HCT116 (cell line): ENCODE data around the gene FIBCD1. TPM values are rescaled to one million over a fixed set of nuclear protein-coding genes. Genes with fewer than 3 reads are reported as not detected.

Experiments
- ATAC-seq: fragments of 200-7000 bp; cut with Tn5 transposase; 2 replicates; pipeline ENCODE4 v1.9.1; 2020; ENCODE audit warnings: mild to moderate bottlenecking, moderate library complexity
- BruUV-seq: library from RNA; stranded (reverse); fragments of 400-500 nt; replicated peaks from 2 replicates; lab custom pipeline; 2021; lab: Mats Ljungman, UMichigan
- CTCF ChIA-PET: fragments of 300-600 bp; sonication (Branson Sonifier 250); formaldehyde crosslinking; loops from one replicate; lab custom pipeline; 2021; ENCODE audit warnings: antibody characterized with exemption; lab: Charles Lee
- POLR2A ChIA-PET: fragments of 300-600, 350-600 bp; sonication (Branson Sonifier 250); formaldehyde crosslinking; loops from one replicate; lab custom pipeline; 2021; ENCODE audit warnings: antibody characterized with exemption; lab: Charles Lee
- RAD21 ChIA-PET, 2 experiments: fragments of 300-600 bp; sonication (Branson Sonifier 250); formaldehyde crosslinking; loops; one replicate each; lab custom pipeline; 2023; ENCODE audit warnings: low total read pairs in 2 of 2; ENCODE audit not compliant: uncharacterized antibody in 2 of 2, unreplicated experiment in 2 of 2, low non-redundant PET in 1 of 2; lab: Charles Lee
- DNase-seq: peaks from one replicate; pipeline ENCODE4 v3.0.0-alpha.2; 2010; ENCODE audit warnings: low read depth, low spot score
- H2AFZ ChIP-seq: fragments of 200-600 bp; shearing (Covaris generic), sonication (generic); 2 replicates; pipeline ENCODE4 v1.6.1; 2017; ENCODE audit warnings: low read depth, mixed run types, mixed read lengths, antibody characterized with exemption, low read length; ENCODE audit not compliant: poor library complexity, severe bottlenecking
- H3K27ac ChIP-seq: 2 replicates; pipeline ENCODE4 v1.5.1; 2012; ENCODE audit warnings: low read depth, low read length
- H3K27me3 ChIP-seq: fragments of 200-600 bp; sonication (generic); 2 replicates; pipeline ENCODE4 v1.6.1; 2016; ENCODE audit warnings: mixed run types, low read length, mixed read lengths; ENCODE audit not compliant: insufficient read depth
- H3K36me3 ChIP-seq, 2 experiments: fragments of 200-500 bp in 1 of 2; fragments of 200-600 bp in 1 of 2; sonication (Bioruptor generic) in 1 of 2; sonication (generic) in 1 of 2; 2 replicates each; pipeline versions ENCODE4 v1.5.1 to v1.6.1; 2014 to 2016; ENCODE audit warnings: low read length in 2 of 2, inconsistent platforms in 1 of 2, mixed read lengths in 1 of 2, mixed run types in 1 of 2; ENCODE audit not compliant: insufficient read depth in 2 of 2, control insufficient read depth in 1 of 2
- H3K4me1 ChIP-seq, 2 experiments: fragments of 200-600 bp in 1 of 2; sonication (generic) in 1 of 2; 2 replicates each; pipeline versions ENCODE4 v1.5.1 to v1.6.1; 2012 to 2017; ENCODE audit warnings: low read length in 2 of 2, inconsistent platforms in 1 of 2, mild to moderate bottlenecking in 1 of 2, mixed read lengths in 1 of 2, mixed run types in 1 of 2, moderate library complexity in 1 of 2; ENCODE audit not compliant: insufficient read depth in 2 of 2, control insufficient read depth in 1 of 2
- H3K4me2 ChIP-seq: fragments of 200-600 bp; sonication (generic); 2 replicates; pipeline ENCODE4 v1.6.1; 2017; ENCODE audit warnings: mixed run types, low read length, mixed read lengths
- H3K4me3 ChIP-seq, 2 experiments: fragments of 200-600 bp in 1 of 2; sonication (generic) in 1 of 2; replicated peaks in 1 of 2; 2 replicates each; pipeline ENCODE4 v1.5.1; 2011 to 2016; ENCODE audit warnings: low read length in 2 of 2, control low read depth in 1 of 2, low read depth in 1 of 2, mild to moderate bottlenecking in 1 of 2, mixed read lengths in 1 of 2, mixed run types in 1 of 2
- H3K79me2 ChIP-seq: fragments of 200-600 bp; sonication (generic); 2 replicates; pipeline ENCODE4 v1.6.1; 2017; ENCODE audit warnings: mild to moderate bottlenecking, mixed run types, low read length, moderate library complexity, mixed read lengths; ENCODE audit not compliant: insufficient read depth
- H3K9ac ChIP-seq: fragments of 200-600 bp; sonication (generic); 2 replicates; pipeline ENCODE4 v1.6.1; 2016; ENCODE audit warnings: low read length, mixed read lengths
- H3K9me2 ChIP-seq: fragments of 200-600 bp; sonication (generic), shearing (Covaris generic); 2 replicates; pipeline ENCODE4 v1.6.1; 2017; ENCODE audit warnings: mixed run types, mild to moderate bottlenecking, moderate library complexity; ENCODE audit not compliant: insufficient read depth
- H3K9me3 ChIP-seq, 2 experiments: fragments of 200-500 bp in 1 of 2; fragments of 200-600 bp in 1 of 2; sonication (Bioruptor generic) in 1 of 2; sonication (generic) in 1 of 2; 2 replicates each; pipeline ENCODE4 v1.6.1; 2014 to 2017; ENCODE audit warnings: low read length in 2 of 2, mixed read lengths in 2 of 2, inconsistent platforms in 1 of 2, low read depth in 1 of 2, mild to moderate bottlenecking in 1 of 2, mixed run types in 1 of 2, moderate library complexity in 1 of 2; ENCODE audit not compliant: control insufficient read depth in 1 of 2, insufficient read depth in 1 of 2
- H4K20me1 ChIP-seq: fragments of 200-600 bp; sonication (generic), shearing (Covaris generic); 2 replicates; pipeline ENCODE4 v1.6.1; 2017; ENCODE audit warnings: mixed run types, mild to moderate bottlenecking, moderate library complexity; ENCODE audit not compliant: insufficient read depth
- CBX3 ChIP-seq: IDR thresholded peaks from 2 replicates; pipeline ENCODE4 v1.6.1; 2012; ENCODE audit warnings: low read depth
- EGR1 ChIP-seq: IDR thresholded peaks from 2 replicates; pipeline ENCODE4 v1.6.1; 2012; ENCODE audit warnings: low read depth
- ELF1 ChIP-seq: IDR thresholded peaks from 2 replicates; pipeline ENCODE4 v1.6.1; 2012; ENCODE audit warnings: low read depth, borderline replicate concordance
- FOSL1 ChIP-seq: IDR thresholded peaks from 2 replicates; pipeline ENCODE4 v1.6.1; 2012; ENCODE audit warnings: low read depth
- POLR2AphosphoS5 ChIP-seq: IDR thresholded peaks from 2 replicates; pipeline ENCODE4 v1.6.1; 2011; ENCODE audit warnings: mild to moderate bottlenecking, low read depth, low read length, moderate library complexity
- SIN3A ChIP-seq: IDR thresholded peaks from 2 replicates; pipeline ENCODE4 v1.6.1; 2012; ENCODE audit warnings: low read depth
- SP1 ChIP-seq: IDR thresholded peaks from 2 replicates; pipeline ENCODE4 v1.6.1; 2012; ENCODE audit warnings: low read depth
- YY1 ChIP-seq: IDR thresholded peaks from 2 replicates; pipeline ENCODE4 v1.6.1; 2011; ENCODE audit warnings: low read length, low read depth, moderate library complexity, mild to moderate bottlenecking; ENCODE audit not compliant: insufficient replicate concordance; ENCODE audit errors: extremely low read depth
- intact Hi-C: fragments of 100-400 bp; cut with micrococcal nuclease; formaldehyde crosslinking; loops from 2 replicates; pipeline ENCODE4 v1.10.0; 2022
- total RNA-seq: library from RNA; stranded (reverse); gene quantifications from one replicate; pipeline ENCODE4 v1.2.1, GENCODE V29; 2021; ENCODE audit not compliant: unreplicated experiment
- TF ChIP-seq, protein P1 (sequence below): IDR thresholded peaks from 2 replicates; pipeline ENCODE4 v1.6.1; 2012
- TF ChIP-seq, protein P2 (sequence below): IDR thresholded peaks from 2 replicates; pipeline ENCODE4 v1.6.1; 2011; ENCODE audit warnings: mild to moderate bottlenecking, low read length, moderate library complexity; ENCODE audit not compliant: insufficient replicate concordance; ENCODE audit errors: extremely low read depth

Gene FIBCD1
- total RNA-seq, 1 experiment from 2014 or later, result 26.1 TPM

DNA sequence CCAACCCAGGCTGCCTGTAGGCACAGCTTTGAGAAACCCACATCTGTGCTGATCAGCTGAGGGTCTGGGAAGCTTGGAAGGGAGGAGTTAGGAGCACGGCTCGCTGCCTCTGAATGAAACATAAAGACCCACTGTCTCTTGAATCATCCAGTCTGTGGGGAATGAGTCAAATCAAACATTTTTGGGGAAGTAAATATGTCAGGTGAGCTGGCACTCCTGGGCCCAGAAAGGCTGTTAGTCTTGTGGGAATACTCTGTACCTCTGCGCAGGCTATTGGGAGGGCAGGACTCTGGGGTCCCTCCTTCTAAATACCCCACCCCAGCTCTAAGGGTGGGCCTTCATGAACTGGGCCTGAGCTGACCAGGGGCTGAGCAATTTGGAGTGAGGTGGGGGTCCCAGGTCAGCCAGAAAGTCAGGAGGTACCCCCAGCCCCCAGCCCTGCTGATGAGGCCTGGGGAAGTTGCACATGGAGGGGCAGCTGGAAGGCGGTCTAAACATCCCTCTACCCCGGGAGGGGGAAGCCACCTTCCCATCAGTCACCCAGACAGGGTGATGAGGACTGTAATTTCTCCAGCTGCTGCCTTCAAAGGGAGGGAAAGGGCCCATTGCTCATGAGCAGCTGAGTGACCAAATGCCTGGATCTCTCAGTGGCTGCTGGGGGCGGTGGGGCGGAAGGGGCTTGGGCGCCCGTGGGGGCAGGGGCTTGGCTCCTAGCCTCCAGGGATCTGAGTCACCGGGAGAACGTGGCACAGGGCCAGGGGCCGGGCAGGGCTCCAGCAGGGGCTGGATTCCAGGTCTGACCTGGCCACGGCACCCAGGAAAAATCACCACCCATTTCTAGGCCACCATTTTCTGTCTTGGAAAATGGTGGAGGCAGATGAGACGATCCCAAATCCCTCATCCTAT, 10.8 kb downstream of the FIBCD1 start:
- peaks cover 29 to 33% of the 10 kb centered on the region in 2 experiments for H3K4me1 ChIP-seq
- DNase-seq, result peak; percentile 55
- CTCF ChIA-PET, result interaction anchor here (0.8 to 2.3 kb wide), 4 partner anchors 13 to 70 kb away, joined by 3 to 10 read pairs (median 5); no protein-coding TSS in a partner anchor
- peak overlapping the region; percentile 81 for H3K27ac ChIP-seq
- H4K20me1 ChIP-seq, result no peaks in the 10 kb centered on the region
- peak; percentile 69 for ATAC-seq
- no peaks in the 10 kb centered on the region for H3K79me2 ChIP-seq
- TF ChIP-seq CBX3 (no peak), POLR2AphosphoS5 (peak; percentile 59; the same call in 1 of the 2 replicates), YY1 (peak; percentile 79)
- H3K9ac ChIP-seq, result peak overlapping the region; percentile 51
- H3K27me3 ChIP-seq, result no peaks in the 10 kb centered on the region
- RAD21 ChIA-PET, result interaction anchor here (1.0 to 1.5 kb wide), 3 partner anchors 34 to 70 kb away, joined by 3 to 4 read pairs (median 4); no protein-coding TSS in a partner anchor
- no peak overlapping the region for H2AFZ ChIP-seq
- H3K4me2 ChIP-seq, result peak overlapping the region; percentile 82
- intact Hi-C loops, result no loop called here
- no peaks in the 10 kb centered on the region for H3K9me3 ChIP-seq
- H3K4me3 ChIP-seq, result peak overlapping the region; percentile 11 to 42; a peak in 2 of 4 replicates
- POLR2A ChIA-PET, result interaction anchor here (1.0 to 1.6 kb wide), 3 partner anchors 10 to 17 kb away, joined by 3 to 4 read pairs (median 3); no protein-coding TSS in a partner anchor
- H3K9me2 ChIP-seq, result no peaks in the 10 kb centered on the region
- BruUV-seq, result no TSS peak
- no peaks in the 10 kb centered on the region for H3K36me3 ChIP-seq

DNA sequence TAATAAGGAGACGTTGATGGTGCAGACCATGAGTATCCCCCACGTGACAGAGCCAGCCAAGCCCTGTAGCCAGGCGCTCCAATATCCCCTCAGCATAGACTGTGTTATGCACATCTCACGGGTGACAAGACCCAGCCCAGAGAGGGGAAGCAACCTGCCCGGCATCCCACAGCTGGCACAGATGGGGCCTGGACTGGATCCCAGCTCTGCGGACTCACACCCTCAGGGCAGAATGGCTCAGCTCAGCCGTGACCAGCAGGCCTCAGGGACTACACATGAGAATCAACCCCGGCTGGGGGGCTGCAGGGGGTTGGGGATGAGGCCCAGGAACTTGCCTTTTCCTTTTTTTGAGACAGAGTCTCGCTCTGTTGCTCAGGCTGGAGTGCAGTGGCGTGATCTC, 11.7 kb downstream of the FIBCD1 start:
- BruUV-seq, result no TSS peak
- ATAC-seq (peak; percentile 2; the same call in 1 of the 2 replicates), DNase-seq (no peak)
- Histone ChIP-seq H4K20me1 (no peaks in the 10 kb centered on the region), H3K27me3 (no peaks in the 10 kb centered on the region), H2AFZ (no peak overlapping the region), H3K9ac (peak overlapping the region; percentile 51; the same call in 1 of the 2 replicates), H3K36me3 (no peaks in the 10 kb centered on the region), H3K4me3 (no peak overlapping the region), H3K9me3 (no peaks in the 10 kb centered on the region), H3K4me2 (peak overlapping the region; percentile 82), H3K4me1 (peaks cover 29 to 32% of the 10 kb centered on the region in 2 experiments), H3K9me2 (no peaks in the 10 kb centered on the region), H3K27ac (peak overlapping the region; percentile 81), H3K79me2 (no peaks in the 10 kb centered on the region)
- POLR2A ChIA-PET, result interaction anchor here (0.9 to 1.4 kb wide), 4 partner anchors 9 to 61 kb away, joined by 3 read pairs; no protein-coding TSS in a partner anchor
- intact Hi-C loops, result no loop called here
- RAD21 ChIA-PET, result interaction anchor here (1.0 to 1.5 kb wide), 3 partner anchors 33 to 71 kb away, joined by 3 to 4 read pairs (median 4); no protein-coding TSS in a partner anchor
- CTCF ChIA-PET, result interaction anchor here (0.8 to 2.3 kb wide), 4 partner anchors 14 to 71 kb away, joined by 3 to 10 read pairs (median 5); no protein-coding TSS in a partner anchor
- no peak for TF ChIP-seq ELF1
- no peak for TF ChIP-seq SIN3A
- TF ChIP-seq SP1, result no peak
- no peak for TF ChIP-seq FOSL1
- TF ChIP-seq, protein P1, sequence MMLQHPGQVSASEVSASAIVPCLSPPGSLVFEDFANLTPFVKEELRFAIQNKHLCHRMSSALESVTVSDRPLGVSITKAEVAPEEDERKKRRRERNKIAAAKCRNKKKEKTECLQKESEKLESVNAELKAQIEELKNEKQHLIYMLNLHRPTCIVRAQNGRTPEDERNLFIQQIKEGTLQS, result no peak
- TF ChIP-seq POLR2AphosphoS5, result no peak
- TF ChIP-seq, protein P2, sequence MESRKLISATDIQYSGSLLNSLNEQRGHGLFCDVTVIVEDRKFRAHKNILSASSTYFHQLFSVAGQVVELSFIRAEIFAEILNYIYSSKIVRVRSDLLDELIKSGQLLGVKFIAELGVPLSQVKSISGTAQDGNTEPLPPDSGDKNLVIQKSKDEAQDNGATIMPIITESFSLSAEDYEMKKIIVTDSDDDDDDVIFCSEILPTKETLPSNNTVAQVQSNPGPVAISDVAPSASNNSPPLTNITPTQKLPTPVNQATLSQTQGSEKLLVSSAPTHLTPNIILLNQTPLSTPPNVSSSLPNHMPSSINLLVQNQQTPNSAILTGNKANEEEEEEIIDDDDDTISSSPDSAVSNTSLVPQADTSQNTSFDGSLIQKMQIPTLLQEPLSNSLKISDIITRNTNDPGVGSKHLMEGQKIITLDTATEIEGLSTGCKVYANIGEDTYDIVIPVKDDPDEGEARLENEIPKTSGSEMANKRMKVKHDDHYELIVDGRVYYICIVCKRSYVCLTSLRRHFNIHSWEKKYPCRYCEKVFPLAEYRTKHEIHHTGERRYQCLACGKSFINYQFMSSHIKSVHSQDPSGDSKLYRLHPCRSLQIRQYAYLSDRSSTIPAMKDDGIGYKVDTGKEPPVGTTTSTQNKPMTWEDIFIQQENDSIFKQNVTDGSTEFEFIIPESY, result no peak
- no peak for TF ChIP-seq EGR1
- TF ChIP-seq CBX3, result no peak
- TF ChIP-seq YY1, result no peak
